Keratinocyte (primary cell): ENCODE data around the gene PNMA6E. TPM values are rescaled to one million over a fixed set of nuclear protein-coding genes. Genes with fewer than 3 reads are reported as not detected.

ENCODE experiments used
- DNase-seq: peaks from one replicate; pipeline ENCODE4 v3.0.0-alpha.2; 2011; ENCODE audit warnings: low read depth, missing footprints, low spot score
- FAIRE-seq: peaks from 2 replicates; lab custom pipeline; 2011; peaks lifted over from hg19 to GRCh38; lab: Jason Lieb, UNC
- H2AFZ ChIP-seq: 2 replicates; pipeline ENCODE4 v1.6.0; 2012; ENCODE audit warnings: low read length, control low read depth, inconsistent platforms; ENCODE audit not compliant: control insufficient read depth
- H3K27ac ChIP-seq: 2 replicates; pipeline ENCODE4 v1.5.1; 2011; ENCODE audit warnings: low read length; ENCODE audit not compliant: control insufficient read depth, insufficient read depth
- H3K27me3 ChIP-seq: 3 replicates; pipeline ENCODE4 v1.6.0; 2011; ENCODE audit warnings: low read length; ENCODE audit not compliant: control insufficient read depth, insufficient read depth; ENCODE audit errors: extremely low read depth
- H3K36me3 ChIP-seq, 2 experiments: 2 replicates in 1 of 2; 3 replicates in 1 of 2; pipeline ENCODE4 v1.5.1; 2011; ENCODE audit warnings: low read length in 2 of 2, mild to moderate bottlenecking in 1 of 2; ENCODE audit not compliant: control insufficient read depth in 2 of 2, insufficient read depth in 2 of 2; ENCODE audit errors: extremely low read depth in 1 of 2
- H3K4me1 ChIP-seq: 3 replicates; pipeline ENCODE4 v1.5.1; 2011; ENCODE audit warnings: low read length; ENCODE audit not compliant: control insufficient read depth, insufficient read depth; ENCODE audit errors: extremely low read depth
- H3K4me2 ChIP-seq: 3 replicates; pipeline ENCODE4 v1.6.0; 2011; ENCODE audit warnings: low read depth, low read length; ENCODE audit not compliant: control insufficient read depth, insufficient read depth; ENCODE audit errors: extremely low read depth
- H3K4me3 ChIP-seq, 3 experiments: fragments of 200-600 bp in 1 of 3; sonication (generic) in 1 of 3; 2 replicates in 2 of 3; 3 replicates in 1 of 3; pipeline ENCODE4 v1.5.1; 2011 to 2016; ENCODE audit warnings: low read length in 3 of 3, mild to moderate bottlenecking in 3 of 3, control low read depth in 2 of 3, inconsistent platforms in 1 of 3, low read depth in 1 of 3, mixed read lengths in 1 of 3, mixed run types in 1 of 3, moderate library complexity in 1 of 3; ENCODE audit not compliant: control insufficient read depth in 2 of 3, insufficient read depth in 2 of 3; ENCODE audit errors: extremely low read depth in 1 of 3
- H3K79me2 ChIP-seq: 2 replicates; pipeline ENCODE4 v1.6.0; 2012; ENCODE audit warnings: low read length; ENCODE audit not compliant: control insufficient read depth, insufficient read depth
- H3K9ac ChIP-seq: 3 replicates; pipeline ENCODE4 v1.6.0; 2011; ENCODE audit warnings: low read length; ENCODE audit not compliant: control insufficient read depth, insufficient read depth; ENCODE audit errors: extremely low read depth
- H3K9me1 ChIP-seq: 3 replicates; pipeline ENCODE4 v1.6.0; 2011; ENCODE audit warnings: low read length; ENCODE audit not compliant: control insufficient read depth, insufficient read depth; ENCODE audit errors: extremely low read depth
- H3K9me3 ChIP-seq: 2 replicates; pipeline ENCODE4 v1.5.1; 2012; ENCODE audit warnings: low read depth, low read length; ENCODE audit not compliant: control insufficient read depth
- H4K20me1 ChIP-seq: 3 replicates; pipeline ENCODE4 v1.6.0; 2011; ENCODE audit warnings: low read length; ENCODE audit not compliant: control insufficient read depth, insufficient read depth; ENCODE audit errors: extremely low read depth
- CTCF ChIP-seq, 3 experiments: IDR thresholded peaks in 1 of 3; conservative IDR thresholded peaks in 1 of 3; optimal IDR thresholded peaks in 1 of 3; 2 replicates in 2 of 3; 3 replicates in 1 of 3; pipeline versions ENCODE3 to v1.5.1; 2011; ENCODE audit warnings: low read length in 3 of 3, mild to moderate bottlenecking in 3 of 3, moderate library complexity in 2 of 3, control low read depth in 1 of 3, inconsistent platforms in 1 of 3; ENCODE audit not compliant: insufficient read depth in 2 of 3; ENCODE audit errors: extremely low read depth in 1 of 3
- EZH2 ChIP-seq: IDR thresholded peaks from one replicate; pipeline ENCODE4 v1.6.1; 2012; ENCODE audit warnings: inconsistent platforms, mild to moderate bottlenecking, low read length, moderate library complexity
- dilution Hi-C: fragments of 300-500 bp; cut with MboI; formaldehyde crosslinking; loops from one replicate; pipeline ENCODE4 v1.7.0; 2020; ENCODE audit warnings: low sequenced_read_pairs; ENCODE audit not compliant: extremely low pct_ligation_motif_present
- polyA plus RNA-seq, 5 experiments: library from polyadenylated mRNA; depleted of rRNA in 3 of 5; stranded (reverse) in 3 of 5; stranded (forward) in 1 of 5; unstranded in 1 of 5; fragments of >200 nt; gene quantifications; 1 replicate in 1 of 5; 2 replicates in 3 of 5; 3 replicates in 1 of 5; pipeline versions ENCODE4 v1.2.1 to v1.2.3, GENCODE V29; 2011 to 2012; ENCODE audit warnings: missing spikeins in 2 of 5, low read depth in 1 of 5, low replicate concordance in 1 of 5

PNMA6E gene
- polyA plus RNA-seq, 1 donor (not counting 4 experiments of a cell fraction or from before 2014, with no cell fraction given): not detected

GRCh38 chrX:153381684-153382532, 19.2 kb downstream of the PNMA6E start:
- H2AFZ ChIP-seq: no peak overlapping the region
- H3K4me2 ChIP-seq: no peak overlapping the region
- H3K9ac ChIP-seq: no peak overlapping the region

GRCh38 chrX:153380691-153381090, 20.5 kb downstream of the PNMA6E start:
- H3K9me3 ChIP-seq: peaks cover 13% of the 10 kb centered on the region
- H3K4me1 ChIP-seq: no peaks in the 10 kb centered on the region
- H3K4me3 ChIP-seq: no peak overlapping the region
- H3K27ac ChIP-seq: no peak overlapping the region
- FAIRE-seq: no peak
- H2AFZ ChIP-seq: no peak overlapping the region
- no peaks in the 10 kb centered on the region for H3K9me1 ChIP-seq
- no peak overlapping the region for H3K4me2 ChIP-seq
- dilution Hi-C loops: no loop called here
- DNase-seq: no peak
- no peaks in the 10 kb centered on the region for H3K27me3 ChIP-seq
- H3K36me3 ChIP-seq: no peaks in the 10 kb centered on the region
- TF ChIP-seq EZH2 (no peak), CTCF (optimal IDR thresholded peaks at IDR 0.05 in 1 of 3, IDR thresholded peaks at IDR 0.05 in 1 of 3, conservative IDR thresholded peaks at IDR 0.05 in 1 of 3; ENCODE audit: extremely low read depth in 1 of 3, insufficient read depth in 2 of 3, low read length in 3 of 3) (no peak)
- no peaks in the 10 kb centered on the region for H4K20me1 ChIP-seq
- no peaks in the 10 kb centered on the region for H3K79me2 ChIP-seq
- H3K9ac ChIP-seq: no peak overlapping the region

More at GRCh38 chrX:153381684-153382532, 19.2 kb downstream of the PNMA6E start:
- no peak for FAIRE-seq
- no peak overlapping the region for H3K4me3 ChIP-seq
- no peaks in the 10 kb centered on the region for H3K36me3 ChIP-seq
- no peaks in the 10 kb centered on the region for H3K9me1 ChIP-seq
- H3K27ac ChIP-seq: no peak overlapping the region
- H3K9me3 ChIP-seq: peaks cover 13% of the 10 kb centered on the region
- no peaks in the 10 kb centered on the region for H3K79me2 ChIP-seq
- no peaks in the 10 kb centered on the region for H4K20me1 ChIP-seq
- TF ChIP-seq EZH2 (no peak), CTCF (optimal IDR thresholded peaks at IDR 0.05 in 1 of 3, IDR thresholded peaks at IDR 0.05 in 1 of 3, conservative IDR thresholded peaks at IDR 0.05 in 1 of 3; ENCODE audit: extremely low read depth in 1 of 3, insufficient read depth in 2 of 3, low read length in 3 of 3) (no peak)
- no peaks in the 10 kb centered on the region for H3K4me1 ChIP-seq
- DNase-seq: no peak
- dilution Hi-C loops: no loop called here
- no peaks in the 10 kb centered on the region for H3K27me3 ChIP-seq
